GM12878 (cell line): ENCODE data around the gene CENPP.

ENCODE experiments used
- POLR2A ChIP-seq: IDR thresholded peaks from 2 replicates; pipeline ENCODE4 v1.6.1; 2011; ENCODE audit warnings: low read depth, mild to moderate bottlenecking, low read length
- POLR2AphosphoS5 ChIP-seq: IDR thresholded peaks from 2 replicates; pipeline ENCODE4 v1.6.1; 2011; ENCODE audit warnings: mild to moderate bottlenecking, low read length, inconsistent platforms
- RELA ChIP-seq: fragments of 450-650 bp; IDR thresholded peaks from 2 replicates; pipeline ENCODE4 v1.8.0; 2014; ENCODE audit warnings: borderline replicate concordance; ENCODE audit not compliant: partially characterized antibody
- TF ChIP-seq, protein P1 (sequence below): IDR thresholded peaks from 2 replicates; pipeline ENCODE4 v1.6.1; 2011; ENCODE audit warnings: borderline replicate concordance, low read depth, mild to moderate bottlenecking, moderate library complexity, low read length; ENCODE audit not compliant: insufficient read depth, poor library complexity, severe bottlenecking

GRCh38 chr9:92530893-92531292 lies 205.1 kb downstream of the CENPP start:
- TF ChIP-seq POLR2A, result no peak
- TF ChIP-seq RELA, result no peak
- TF ChIP-seq, protein P1, sequence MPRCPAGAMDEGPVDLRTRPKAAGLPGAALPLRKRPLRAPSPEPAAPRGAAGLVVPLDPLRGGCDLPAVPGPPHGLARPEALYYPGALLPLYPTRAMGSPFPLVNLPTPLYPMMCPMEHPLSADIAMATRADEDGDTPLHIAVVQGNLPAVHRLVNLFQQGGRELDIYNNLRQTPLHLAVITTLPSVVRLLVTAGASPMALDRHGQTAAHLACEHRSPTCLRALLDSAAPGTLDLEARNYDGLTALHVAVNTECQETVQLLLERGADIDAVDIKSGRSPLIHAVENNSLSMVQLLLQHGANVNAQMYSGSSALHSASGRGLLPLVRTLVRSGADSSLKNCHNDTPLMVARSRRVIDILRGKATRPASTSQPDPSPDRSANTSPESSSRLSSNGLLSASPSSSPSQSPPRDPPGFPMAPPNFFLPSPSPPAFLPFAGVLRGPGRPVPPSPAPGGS, result no peak
- no peak for TF ChIP-seq POLR2AphosphoS5
